Measurements from ENCODE around the gene CHD2. TPM values are rescaled to one million over a fixed set of nuclear protein-coding genes. Genes with fewer than 3 reads are reported as not detected.

The CHD2 gene
- total RNA-seq, 1 experiment from 2014 or later, result 101 TPM

DNA sequence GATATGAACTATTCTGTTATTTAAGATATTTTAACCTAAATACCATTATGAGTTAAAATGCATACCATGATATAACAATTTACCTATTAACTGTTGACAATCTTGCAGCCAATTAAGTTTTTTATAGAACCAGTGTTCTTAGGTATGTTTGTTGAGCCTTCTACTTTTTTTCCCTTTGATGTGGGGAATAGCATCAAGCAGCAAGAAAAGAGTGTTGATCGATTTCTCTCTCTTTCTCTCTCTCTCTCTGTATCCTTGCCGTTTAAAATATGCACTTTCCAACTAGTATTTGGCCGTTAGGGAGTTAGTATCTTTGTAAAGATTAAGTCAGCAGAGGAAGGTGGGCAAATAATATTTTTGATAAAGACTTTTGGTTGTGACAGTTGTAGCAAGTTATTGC, 5.9 kb downstream of the CHD2 start (continued):
- TF ChIP-seq, protein P1, sequence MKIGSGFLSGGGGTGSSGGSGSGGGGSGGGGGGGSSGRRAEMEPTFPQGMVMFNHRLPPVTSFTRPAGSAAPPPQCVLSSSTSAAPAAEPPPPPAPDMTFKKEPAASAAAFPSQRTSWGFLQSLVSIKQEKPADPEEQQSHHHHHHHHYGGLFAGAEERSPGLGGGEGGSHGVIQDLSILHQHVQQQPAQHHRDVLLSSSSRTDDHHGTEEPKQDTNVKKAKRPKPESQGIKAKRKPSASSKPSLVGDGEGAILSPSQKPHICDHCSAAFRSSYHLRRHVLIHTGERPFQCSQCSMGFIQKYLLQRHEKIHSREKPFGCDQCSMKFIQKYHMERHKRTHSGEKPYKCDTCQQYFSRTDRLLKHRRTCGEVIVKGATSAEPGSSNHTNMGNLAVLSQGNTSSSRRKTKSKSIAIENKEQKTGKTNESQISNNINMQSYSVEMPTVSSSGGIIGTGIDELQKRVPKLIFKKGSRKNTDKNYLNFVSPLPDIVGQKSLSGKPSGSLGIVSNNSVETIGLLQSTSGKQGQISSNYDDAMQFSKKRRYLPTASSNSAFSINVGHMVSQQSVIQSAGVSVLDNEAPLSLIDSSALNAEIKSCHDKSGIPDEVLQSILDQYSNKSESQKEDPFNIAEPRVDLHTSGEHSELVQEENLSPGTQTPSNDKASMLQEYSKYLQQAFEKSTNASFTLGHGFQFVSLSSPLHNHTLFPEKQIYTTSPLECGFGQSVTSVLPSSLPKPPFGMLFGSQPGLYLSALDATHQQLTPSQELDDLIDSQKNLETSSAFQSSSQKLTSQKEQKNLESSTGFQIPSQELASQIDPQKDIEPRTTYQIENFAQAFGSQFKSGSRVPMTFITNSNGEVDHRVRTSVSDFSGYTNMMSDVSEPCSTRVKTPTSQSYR (CRISPR knock-in tag; IDR thresholded peaks at IDR 0.05), result no peak
- TF ChIP-seq, protein P2, sequence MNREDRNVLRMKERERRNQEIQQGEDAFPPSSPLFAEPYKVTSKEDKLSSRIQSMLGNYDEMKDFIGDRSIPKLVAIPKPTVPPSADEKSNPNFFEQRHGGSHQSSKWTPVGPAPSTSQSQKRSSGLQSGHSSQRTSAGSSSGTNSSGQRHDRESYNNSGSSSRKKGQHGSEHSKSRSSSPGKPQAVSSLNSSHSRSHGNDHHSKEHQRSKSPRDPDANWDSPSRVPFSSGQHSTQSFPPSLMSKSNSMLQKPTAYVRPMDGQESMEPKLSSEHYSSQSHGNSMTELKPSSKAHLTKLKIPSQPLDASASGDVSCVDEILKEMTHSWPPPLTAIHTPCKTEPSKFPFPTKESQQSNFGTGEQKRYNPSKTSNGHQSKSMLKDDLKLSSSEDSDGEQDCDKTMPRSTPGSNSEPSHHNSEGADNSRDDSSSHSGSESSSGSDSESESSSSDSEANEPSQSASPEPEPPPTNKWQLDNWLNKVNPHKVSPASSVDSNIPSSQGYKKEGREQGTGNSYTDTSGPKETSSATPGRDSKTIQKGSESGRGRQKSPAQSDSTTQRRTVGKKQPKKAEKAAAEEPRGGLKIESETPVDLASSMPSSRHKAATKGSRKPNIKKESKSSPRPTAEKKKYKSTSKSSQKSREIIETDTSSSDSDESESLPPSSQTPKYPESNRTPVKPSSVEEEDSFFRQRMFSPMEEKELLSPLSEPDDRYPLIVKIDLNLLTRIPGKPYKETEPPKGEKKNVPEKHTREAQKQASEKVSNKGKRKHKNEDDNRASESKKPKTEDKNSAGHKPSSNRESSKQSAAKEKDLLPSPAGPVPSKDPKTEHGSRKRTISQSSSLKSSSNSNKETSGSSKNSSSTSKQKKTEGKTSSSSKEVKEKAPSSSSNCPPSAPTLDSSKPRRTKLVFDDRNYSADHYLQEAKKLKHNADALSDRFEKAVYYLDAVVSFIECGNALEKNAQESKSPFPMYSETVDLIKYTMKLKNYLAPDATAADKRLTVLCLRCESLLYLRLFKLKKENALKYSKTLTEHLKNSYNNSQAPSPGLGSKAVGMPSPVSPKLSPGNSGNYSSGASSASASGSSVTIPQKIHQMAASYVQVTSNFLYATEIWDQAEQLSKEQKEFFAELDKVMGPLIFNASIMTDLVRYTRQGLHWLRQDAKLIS (CRISPR knock-in tag; IDR thresholded peaks at IDR 0.05; ENCODE audit: borderline replicate concordance), result no peak

DNA sequence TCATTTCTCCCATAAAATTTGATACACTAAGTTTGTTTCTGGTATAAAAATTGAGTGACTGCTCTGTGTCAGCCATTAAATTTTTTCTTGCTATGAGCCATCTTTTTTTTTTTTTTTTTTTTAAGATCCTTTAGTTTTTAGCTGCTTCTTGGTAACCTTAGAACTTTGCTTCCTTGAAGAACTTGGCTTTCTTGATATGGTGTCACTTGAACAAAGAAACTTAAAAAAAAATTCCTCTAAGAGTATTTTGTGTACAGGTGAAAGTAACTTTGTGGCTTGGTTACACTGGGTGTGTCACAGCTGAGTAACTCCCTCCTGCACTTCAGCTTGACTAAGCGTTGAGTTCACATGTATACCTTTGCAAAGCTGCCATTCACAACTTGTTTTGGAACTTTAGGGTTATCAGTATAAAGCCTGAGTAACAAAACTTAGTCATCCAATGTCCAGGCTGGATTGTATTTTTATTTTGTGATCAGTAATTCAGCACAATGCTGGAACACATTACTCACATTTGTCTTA, 6.5 kb downstream of the CHD2 start:
- Mint-ChIP-seq H3K27me3 (ENCODE audit: low read depth) (peaks cover 13% of the 10 kb centered on the region), H3K4me3 (no peak overlapping the region), H3K9me3 (no peaks in the 10 kb centered on the region), H3K27ac (peak overlapping the region; percentile 36; the same call in 1 of the 2 replicates), H3K4me1 (peaks cover 71% of the 10 kb centered on the region), H3K36me3 (peaks cover 25% of the 10 kb centered on the region)
- TF ChIP-seq GABPB1 (CRISPR knock-in tag; IDR thresholded peaks at IDR 0.05), result no peak
- TF ChIP-seq, protein P3, sequence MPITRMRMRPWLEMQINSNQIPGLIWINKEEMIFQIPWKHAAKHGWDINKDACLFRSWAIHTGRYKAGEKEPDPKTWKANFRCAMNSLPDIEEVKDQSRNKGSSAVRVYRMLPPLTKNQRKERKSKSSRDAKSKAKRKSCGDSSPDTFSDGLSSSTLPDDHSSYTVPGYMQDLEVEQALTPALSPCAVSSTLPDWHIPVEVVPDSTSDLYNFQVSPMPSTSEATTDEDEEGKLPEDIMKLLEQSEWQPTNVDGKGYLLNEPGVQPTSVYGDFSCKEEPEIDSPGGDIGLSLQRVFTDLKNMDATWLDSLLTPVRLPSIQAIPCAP (CRISPR knock-in tag; IDR thresholded peaks at IDR 0.05), result no peak
- POLR2A ChIA-PET, result interaction anchor here (0.6 to 2.4 kb wide), 3 partner anchors 24 to 97 kb away, joined by 4 to 8 read pairs (median 5); no protein-coding TSS in a partner anchor
- DNase-seq (ENCODE audit: low spot score) (no peak), ATAC-seq (no peak)
- CTCF ChIA-PET, result interaction anchor here (1.0 to 3.5 kb wide), 2 partner anchors 10 to 109 kb away, joined by 3 to 19 read pairs; no protein-coding TSS in a partner anchor

DNA sequence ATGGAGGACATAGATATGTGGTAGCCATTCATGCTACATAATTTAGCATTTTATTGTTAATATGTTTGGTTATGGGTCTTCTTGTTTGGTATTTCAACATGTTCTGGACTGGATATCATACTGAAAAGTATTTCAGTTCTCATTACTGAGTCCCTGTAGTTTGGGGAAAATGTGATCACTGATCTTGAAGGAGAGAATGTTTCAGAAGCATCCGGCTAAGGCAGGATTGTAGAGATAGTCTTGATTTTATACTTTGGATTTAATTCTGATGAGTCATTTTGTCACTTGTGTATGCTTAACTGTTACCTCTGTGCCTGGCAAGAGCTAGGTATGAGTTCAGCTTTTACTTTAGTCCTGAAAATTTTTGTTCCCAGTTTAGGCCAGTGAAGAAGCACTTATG, 7.1 kb downstream of the CHD2 start:
- DNase-seq (ENCODE audit: low spot score) (no peak), ATAC-seq (no peak)
- no peaks in the 10 kb centered on the region for H3K9me3 Mint-ChIP-seq
- H3K4me3 Mint-ChIP-seq, result no peak overlapping the region
- CTCF ChIA-PET, result interaction anchor here (0.6 to 3.5 kb wide), 3 partner anchors 10 to 110 kb away, joined by 6 to 19 read pairs (median 14); no protein-coding TSS in a partner anchor
- POLR2A ChIA-PET, result interaction anchor here (0.7 to 3.7 kb wide), 4 partner anchors 11 to 99 kb away, joined by 4 to 15 read pairs (median 8); no protein-coding TSS in a partner anchor
- peaks cover 19% of the 10 kb centered on the region for H3K27me3 Mint-ChIP-seq (ENCODE audit: low read depth)
- H3K27ac Mint-ChIP-seq, result peak overlapping the region; percentile 36
- peaks cover 77% of the 10 kb centered on the region for H3K4me1 Mint-ChIP-seq
- H3K36me3 Mint-ChIP-seq, result peaks cover 22% of the 10 kb centered on the region
- TF ChIP-seq, protein P4, sequence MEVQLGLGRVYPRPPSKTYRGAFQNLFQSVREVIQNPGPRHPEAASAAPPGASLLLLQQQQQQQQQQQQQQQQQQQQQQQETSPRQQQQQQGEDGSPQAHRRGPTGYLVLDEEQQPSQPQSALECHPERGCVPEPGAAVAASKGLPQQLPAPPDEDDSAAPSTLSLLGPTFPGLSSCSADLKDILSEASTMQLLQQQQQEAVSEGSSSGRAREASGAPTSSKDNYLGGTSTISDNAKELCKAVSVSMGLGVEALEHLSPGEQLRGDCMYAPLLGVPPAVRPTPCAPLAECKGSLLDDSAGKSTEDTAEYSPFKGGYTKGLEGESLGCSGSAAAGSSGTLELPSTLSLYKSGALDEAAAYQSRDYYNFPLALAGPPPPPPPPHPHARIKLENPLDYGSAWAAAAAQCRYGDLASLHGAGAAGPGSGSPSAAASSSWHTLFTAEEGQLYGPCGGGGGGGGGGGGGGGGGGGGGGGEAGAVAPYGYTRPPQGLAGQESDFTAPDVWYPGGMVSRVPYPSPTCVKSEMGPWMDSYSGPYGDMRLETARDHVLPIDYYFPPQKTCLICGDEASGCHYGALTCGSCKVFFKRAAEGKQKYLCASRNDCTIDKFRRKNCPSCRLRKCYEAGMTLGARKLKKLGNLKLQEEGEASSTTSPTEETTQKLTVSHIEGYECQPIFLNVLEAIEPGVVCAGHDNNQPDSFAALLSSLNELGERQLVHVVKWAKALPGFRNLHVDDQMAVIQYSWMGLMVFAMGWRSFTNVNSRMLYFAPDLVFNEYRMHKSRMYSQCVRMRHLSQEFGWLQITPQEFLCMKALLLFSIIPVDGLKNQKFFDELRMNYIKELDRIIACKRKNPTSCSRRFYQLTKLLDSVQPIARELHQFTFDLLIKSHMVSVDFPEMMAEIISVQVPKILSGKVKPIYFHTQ (CRISPR knock-in tag; IDR thresholded peaks at IDR 0.05), result no peak
- TF ChIP-seq ATF6 (CRISPR knock-in tag; IDR thresholded peaks at IDR 0.05) (no peak), E2F1 (CRISPR knock-in tag; IDR thresholded peaks at IDR 0.05) (no peak), ZNF232 (CRISPR knock-in tag; IDR thresholded peaks at IDR 0.05) (no peak), ATF2 (CRISPR knock-in tag; IDR thresholded peaks at IDR 0.05; ENCODE audit: borderline replicate concordance, low read depth) (no peak), KAT7 (CRISPR knock-in tag; IDR thresholded peaks at IDR 0.05; ENCODE audit: borderline replicate concordance) (no peak), CREB1 (CRISPR knock-in tag; IDR thresholded peaks at IDR 0.05) (no peak), HMGA2 (CRISPR knock-in tag; IDR thresholded peaks at IDR 0.05) (no peak), ZNF671 (CRISPR knock-in tag; IDR thresholded peaks at IDR 0.05) (no peak), EMX1 (CRISPR knock-in tag; IDR thresholded peaks at IDR 0.05) (no peak), ZNF263 (CRISPR knock-in tag; IDR thresholded peaks at IDR 0.05; ENCODE audit: low read depth) (no peak)
- TF ChIP-seq, protein P5, sequence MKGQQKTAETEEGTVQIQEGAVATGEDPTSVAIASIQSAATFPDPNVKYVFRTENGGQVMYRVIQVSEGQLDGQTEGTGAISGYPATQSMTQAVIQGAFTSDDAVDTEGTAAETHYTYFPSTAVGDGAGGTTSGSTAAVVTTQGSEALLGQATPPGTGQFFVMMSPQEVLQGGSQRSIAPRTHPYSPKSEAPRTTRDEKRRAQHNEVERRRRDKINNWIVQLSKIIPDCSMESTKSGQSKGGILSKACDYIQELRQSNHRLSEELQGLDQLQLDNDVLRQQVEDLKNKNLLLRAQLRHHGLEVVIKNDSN (CRISPR knock-in tag; IDR thresholded peaks at IDR 0.05), result no peak

Measured in WTC11 (cell line).